HG02973 (cell line): ENCODE data around the gene MZT2A.
"Not testable (repeated sequence)": the region's sequence is repeated elsewhere in the genome, so short reads cannot be mapped to it uniquely, and the experiment has no call there.

ENCODE experiments used
- ATAC-seq: cut with Tn5 transposase; IDR thresholded peaks from one replicate; pipeline ENCODE4 v1.9.1; 2021; ENCODE audit warnings: moderate library complexity; ENCODE audit not compliant: unreplicated experiment

MZT2A gene

DNA sequence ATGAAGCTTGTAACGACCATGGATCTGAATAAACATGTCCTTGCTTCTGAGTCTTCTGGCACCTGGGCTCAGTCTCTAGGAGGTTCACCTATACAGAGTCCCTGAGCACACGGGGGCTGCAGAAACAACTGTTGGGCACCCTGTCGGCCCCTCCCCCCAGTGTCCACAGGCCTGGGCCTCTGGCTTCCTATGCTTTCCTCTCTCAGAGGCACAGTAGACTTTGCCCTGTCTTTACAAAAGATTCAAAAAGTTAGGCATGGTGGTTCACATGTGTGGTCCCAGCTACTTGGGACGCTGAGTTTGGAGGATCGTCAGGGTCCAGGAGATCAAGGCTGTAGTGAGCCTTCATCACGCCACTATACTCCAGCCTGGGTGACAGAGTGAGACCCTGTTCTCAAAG is 29.3 kb upstream of the MZT2A start:
- ATAC-seq = not testable (repeated sequence)

DNA sequence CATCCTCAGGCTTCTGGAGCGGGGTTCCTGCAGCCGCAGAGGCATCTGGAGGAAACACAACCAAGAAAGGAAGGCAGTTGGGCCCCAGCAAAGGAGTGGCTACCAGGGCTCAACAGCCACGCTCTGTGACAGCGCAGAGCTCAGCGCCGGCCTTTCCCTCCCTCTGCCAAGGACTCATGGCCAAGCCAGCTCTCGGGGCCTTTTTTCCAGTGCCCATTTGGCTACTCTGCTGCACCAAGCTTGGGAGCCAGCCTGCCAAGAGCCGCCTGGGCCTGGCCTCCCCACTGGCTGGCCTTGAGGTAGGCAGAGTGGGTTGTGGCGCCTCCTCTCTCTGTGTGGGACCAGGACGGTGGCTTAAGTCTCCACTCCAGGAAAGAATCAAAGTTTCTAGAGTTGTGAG is 28.3 kb upstream of the MZT2A start:
- no peak for ATAC-seq

DNA sequence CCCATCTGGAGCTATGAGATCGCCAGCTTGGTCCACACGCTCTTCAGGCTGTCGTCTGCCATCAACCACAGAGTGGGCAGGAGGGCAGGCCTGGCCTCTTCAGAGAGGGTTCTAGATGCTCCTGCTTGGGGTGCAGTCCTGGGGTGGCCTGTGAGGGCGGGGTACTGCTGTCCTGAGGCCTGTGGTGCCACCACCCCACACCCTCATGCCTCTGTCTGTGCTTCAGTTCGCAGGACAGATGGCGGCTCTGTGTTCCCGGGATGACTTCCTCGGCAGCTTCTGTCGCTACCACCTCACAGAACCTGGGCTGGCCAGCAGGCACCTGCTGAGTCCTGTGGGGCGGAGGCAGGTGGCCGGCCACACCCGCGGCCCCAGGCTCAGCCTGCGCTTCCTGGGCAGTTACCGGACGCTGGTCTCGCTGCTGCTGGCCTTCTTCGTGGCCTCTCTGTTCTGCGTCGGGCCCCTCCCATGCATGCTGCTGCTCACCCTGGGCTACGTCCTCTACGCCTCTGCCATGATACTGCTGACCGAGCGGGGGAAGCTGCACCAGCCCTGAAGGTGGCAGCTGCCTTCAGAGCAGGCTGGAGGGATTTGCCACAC is 27.8 kb upstream of the MZT2A start:
- ATAC-seq = not testable (repeated sequence)

DNA sequence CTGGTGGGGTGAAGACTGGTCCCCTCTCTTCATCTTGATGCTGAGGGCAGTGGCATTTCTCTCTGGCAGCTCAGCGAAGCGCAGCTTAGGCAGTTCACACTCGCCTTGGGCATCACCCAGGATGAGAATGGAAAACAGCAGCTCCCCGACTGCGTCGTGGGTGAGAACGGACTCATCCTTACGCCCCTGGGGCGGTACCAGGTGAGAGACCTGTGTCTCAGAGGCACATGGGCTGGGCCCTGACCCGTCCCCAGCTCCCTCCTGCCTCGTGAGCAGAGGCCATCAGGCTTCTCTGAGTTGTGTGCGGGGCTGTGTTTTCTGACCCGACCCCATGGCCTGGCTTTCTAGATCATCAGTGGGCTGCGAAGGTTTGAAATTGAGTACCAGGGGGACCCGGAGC is 27.3 kb upstream of the MZT2A start:
- no peak for ATAC-seq

DNA sequence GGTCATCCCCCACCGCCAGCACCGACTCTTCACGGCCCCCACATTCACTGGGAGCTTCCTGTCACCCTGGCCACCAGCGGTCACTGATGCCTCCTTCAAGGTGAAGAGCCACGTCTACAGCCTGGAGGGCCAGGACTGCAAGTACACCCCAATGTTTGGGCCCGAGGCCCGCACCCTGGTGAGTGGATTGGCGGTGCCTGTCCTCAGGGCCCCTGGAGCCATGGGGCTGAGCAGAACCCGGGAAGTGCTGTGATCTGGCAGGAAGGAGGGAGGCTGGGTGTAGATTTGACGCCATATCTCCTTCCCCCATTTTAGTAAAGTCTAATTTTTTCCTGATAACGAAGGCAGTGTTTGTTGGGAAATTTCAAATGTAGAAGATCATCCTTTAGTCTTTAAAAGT is 26.3 kb upstream of the MZT2A start:
- ATAC-seq = not testable (repeated sequence)

DNA sequence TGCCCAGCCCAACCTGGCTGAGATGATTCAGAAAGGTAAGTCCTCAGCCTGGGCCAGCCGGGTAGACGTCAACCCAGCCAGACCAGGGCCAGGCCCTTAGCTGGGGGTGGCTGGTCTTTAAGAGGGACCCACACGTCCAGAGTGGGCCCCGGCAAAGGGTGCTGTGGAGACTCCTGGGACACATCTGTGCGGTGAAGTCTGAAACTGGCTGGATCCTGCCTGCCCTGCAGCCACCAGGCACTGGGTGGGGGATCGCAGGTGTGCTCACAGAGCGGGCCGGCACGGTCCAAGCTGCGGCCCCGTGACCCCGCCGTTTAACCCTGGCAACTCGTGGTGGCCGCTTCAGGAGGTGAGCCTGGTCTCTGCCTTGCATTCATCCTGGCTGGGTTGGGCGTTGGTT is 25.7 kb upstream of the MZT2A start:
- not testable (repeated sequence) for ATAC-seq

DNA sequence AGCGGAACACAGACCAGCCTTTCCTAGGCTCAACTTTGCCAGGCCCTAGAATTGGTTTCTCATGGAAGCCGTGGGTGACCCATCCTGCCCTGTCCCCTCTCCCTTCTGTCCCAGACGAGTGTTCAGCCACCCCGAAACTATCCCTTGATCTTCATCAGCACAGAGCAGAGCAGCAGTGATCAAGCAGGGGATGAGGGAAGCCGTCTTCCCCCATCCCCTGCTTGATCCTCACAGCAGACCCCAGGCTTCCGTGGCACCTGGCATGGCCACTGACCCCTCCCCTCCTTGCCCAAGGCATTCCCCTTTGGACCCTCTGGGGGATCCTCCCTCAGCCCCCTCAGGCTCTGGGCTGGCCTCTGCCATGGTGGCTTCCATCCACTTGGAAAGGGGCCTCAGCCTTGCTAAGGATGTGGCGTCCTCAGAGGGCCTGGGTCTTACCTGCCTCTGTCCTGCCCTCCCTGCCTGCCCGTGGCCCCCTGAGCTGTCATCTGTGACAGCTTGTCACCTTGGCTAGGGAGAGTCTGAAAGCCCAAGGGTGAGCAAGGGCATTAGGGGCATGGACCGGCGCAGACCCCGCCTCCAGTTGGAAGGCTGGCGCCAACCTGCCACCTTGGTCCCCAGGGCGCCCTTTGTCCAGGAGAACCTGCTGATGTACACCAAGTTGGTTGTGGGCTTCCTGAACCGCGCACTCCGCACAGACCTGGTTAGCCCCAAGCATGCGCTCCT is 25.1 kb upstream of the MZT2A start:
- ATAC-seq = no peak

DNA sequence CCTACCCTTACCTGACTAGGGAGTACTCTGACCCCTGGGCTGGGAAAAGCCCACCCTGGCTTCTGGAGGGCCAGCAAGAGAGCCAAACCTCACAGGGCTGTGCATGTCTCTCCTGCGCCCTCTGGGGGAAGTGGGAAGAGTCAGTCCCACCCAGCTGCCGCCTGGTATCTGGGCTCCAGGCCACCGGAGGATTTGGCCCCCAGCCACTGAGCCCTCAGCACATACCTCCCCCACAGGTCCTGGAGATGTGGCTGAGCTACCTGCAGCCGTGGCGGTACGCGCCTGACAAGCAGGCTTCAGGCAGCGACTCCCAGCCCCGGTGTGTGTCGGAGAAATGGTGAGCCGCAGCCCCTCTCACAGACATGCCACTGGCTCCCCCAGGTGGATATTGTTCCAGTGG is 24.4 kb upstream of the MZT2A start:
- not testable (repeated sequence) for ATAC-seq

DNA sequence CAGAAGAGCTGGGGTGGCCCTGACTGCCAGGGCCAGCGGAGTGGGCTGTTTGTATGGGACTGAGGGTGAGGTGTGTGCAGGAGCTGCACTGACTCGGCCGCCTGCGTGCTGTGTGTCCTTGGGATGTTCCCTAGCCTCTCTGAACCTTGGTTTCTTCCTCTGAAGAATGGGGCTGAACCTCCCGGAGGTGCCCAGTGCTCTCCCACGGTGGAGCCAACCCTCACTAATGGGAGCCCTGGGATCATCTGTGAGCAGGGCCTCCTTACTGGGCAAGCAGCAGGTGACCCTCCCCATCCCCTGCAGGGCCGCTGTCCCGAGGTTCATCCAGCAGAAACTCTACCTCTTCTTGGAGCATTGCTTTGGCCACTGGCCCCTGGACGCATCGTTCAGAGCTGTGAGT is 23.8 kb upstream of the MZT2A start:
- no peak for ATAC-seq

DNA sequence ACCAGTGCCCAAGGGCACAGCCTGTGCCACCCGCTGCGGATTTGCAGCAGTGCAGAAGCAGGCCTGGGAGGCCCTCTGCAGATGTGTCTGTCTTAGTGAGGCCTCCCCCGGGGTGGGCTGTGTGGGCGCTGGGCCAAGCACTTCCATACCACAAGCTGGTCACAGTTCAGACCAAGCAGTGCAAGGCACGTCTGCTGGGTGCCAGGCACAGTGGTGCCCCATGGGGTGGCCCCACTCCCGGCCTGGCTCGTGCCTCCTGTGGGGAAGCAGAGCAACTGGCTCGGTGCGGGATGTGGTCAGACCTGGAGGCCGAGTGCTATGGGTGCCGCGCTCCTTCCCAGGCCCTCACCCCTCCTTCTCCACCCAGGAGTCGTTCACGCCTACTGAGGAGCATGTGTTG is 23.0 kb upstream of the MZT2A start:
- not testable (repeated sequence) for ATAC-seq

DNA sequence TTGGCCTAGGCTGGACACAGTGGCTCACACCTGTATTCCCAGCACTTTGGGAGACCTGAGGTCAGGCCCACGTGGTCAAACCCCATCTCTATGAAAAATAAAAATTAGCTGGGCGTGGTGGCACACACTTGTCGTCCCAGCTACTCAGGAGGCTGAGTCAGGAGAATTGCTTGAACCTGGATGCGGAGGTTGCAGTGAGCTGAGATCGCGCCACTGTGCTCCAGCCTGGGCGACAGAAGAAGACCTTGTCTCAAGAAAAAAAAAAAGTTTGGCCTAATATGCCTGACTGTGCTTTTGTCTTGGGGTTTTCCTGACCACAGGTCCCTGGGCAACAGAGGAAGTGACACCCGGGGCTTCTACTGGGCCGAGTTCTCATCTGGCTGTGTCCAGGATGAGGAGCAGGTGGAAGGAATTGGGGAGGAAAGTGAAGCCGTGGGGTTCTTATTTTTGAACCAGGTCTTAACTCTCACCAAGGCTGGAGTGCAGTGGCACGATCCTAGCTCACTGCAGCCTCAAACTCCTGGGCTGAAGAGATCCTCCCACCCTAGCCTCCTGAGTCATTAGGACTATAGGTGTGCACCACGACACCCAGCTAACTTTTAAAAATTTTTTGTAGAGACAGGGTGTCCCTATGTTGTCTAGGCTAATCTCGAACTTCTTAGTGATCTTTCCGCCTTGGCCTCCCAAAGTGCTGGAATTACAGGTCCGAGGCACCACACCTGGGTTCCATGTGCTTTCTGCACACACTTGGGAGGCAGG is 22.4 kb upstream of the MZT2A start:
- ATAC-seq = peak; percentile 80

DNA sequence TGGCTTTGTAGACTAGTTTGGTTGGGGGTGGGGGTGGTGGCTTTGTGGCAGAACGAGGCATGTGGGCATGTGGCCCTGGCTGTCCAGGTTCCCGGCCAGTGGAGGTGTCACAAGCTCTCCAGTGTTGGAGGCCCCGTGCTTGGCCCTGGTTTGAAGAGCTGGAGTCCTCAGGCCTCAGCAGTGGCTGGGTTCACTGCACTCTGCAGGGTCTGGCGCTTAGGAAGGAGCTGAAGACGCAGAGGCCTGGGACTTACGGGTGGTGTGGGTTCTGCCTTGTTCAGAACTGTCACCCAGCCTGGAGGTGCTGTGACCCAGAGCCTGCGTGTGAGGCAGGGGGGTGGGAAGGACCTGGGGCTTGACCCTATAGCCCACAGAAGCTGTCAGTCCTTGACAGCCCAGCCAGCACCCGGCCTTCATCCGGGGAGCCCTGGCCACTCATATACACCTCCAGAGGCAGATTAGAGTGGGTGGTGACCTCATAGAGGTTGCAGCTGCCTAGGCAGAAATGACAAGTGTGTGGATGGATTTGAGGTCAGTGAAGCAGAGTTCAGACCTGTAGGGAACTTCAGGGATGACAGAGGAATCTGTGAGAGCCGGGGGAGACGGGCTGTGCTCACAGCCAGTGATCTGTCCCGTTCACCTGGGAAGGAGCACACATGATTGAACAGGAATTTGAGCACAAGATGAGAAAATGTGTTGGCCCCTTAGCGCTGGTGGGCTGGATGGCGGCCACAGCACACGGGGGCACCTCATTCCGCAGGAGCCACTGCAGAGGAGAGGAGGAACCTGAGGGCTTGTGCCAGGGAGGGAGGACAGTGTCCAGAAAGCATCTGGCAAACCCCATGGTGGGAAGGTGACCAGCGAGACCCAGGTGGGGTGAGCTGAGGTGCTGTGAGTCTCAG is 20.0 kb upstream of the MZT2A start:
- ATAC-seq = not testable (repeated sequence)

DNA sequence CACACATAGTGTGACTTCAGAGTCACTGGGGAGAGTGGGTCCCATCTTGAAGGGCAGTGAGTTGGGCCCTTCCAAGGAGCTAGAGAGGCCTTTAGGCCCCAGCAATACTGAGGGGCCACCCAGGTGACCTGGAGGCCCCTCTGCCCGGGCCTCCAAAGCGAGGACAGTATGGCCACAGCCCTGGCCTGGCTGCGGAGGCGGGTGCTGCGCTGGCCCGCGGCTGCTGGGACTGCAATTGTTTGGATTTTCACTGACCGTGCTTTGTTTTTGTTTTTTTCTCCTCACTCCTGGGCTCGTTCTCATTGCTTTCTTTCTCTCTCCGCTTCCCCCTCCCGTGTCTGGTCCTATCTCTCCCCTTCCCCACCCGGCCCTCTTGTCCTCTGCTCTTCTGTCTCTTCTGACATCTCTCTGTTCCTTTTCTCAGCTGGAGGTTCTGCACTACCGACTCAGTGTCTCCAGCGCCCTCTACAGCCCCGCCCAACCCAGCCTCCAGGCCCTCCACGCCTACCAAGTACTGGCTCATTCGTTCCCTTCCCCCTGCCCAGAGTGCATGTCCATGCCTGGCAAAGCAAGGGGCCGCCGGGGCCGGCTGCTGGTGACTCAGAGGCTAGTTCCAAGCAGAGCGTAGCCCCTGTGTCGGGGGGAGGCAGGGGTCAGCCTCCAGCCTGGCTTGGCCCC is 19.2 kb upstream of the MZT2A start:
- not testable (repeated sequence) for ATAC-seq

DNA sequence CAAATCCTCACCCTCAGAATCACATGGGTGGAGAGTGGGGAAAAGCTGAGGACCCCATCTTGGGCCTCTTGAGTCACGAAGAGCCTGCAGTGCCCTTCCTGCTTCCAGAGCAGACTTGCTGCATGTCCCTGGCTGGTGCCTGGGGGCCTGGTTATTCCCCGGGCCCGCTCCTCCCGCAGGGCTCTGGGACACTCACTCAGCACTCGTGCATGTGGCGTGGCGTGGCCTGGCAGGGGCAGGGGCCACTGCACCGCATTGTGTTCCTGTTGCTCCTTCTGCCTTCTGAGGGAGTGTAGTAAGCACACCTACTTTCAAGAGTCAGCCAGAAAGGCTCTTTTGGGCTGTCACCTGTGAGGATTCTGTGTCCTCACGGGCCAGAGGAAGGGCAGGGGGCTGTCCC is 17.4 kb upstream of the MZT2A start:
- no peak for ATAC-seq

DNA sequence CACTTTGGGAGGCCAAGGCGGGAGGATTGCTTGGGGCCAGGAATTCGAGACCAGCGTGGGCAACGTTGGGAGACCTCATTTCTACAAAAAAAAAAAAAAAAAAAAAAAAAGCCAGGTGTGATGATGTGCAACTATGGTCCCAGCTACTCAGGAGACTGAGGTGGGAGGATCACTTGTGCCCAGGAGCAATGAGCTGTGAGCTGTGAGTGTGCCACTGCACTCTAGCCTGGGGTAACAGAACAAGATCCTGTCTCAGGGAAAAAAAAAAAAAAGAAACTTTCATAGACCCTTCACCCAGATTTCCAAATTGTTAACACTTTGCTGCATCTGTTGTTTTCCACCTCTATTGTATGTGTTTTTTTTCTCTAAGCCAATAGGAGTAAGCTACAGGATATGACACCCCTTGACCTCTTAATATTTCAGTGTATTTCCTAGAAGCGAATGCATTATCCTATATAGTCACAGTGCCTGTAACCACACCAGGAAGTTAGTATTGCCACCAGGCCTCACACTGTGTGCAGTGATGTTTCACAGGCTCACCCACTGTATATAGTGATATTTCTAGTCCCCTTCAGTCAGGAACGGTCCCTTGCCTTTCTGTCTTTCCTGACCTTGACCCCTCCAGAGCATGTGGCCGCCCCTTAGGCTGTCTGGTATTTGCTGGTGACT is 12.0 kb upstream of the MZT2A start:
- not testable (repeated sequence) for ATAC-seq

DNA sequence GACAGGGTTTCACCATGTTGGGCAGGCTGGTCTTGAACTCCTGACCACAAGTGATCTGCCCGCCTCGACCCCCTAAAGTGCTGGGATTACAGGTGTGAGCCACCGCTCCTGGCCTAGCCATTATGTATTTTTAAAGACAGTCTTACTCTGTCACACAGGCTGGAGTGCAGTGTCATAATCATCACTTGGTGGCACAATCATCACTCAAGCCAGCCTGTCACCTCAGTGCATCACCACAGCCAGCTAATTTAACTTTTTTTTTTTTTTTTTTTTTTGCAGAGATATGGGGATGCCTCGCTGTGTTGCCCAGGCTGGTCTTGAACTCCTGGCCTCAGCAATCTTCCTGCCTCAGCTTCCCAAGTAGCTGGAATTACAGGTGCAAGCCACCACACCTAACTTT is 11.4 kb upstream of the MZT2A start:
- not testable (repeated sequence) for ATAC-seq

DNA sequence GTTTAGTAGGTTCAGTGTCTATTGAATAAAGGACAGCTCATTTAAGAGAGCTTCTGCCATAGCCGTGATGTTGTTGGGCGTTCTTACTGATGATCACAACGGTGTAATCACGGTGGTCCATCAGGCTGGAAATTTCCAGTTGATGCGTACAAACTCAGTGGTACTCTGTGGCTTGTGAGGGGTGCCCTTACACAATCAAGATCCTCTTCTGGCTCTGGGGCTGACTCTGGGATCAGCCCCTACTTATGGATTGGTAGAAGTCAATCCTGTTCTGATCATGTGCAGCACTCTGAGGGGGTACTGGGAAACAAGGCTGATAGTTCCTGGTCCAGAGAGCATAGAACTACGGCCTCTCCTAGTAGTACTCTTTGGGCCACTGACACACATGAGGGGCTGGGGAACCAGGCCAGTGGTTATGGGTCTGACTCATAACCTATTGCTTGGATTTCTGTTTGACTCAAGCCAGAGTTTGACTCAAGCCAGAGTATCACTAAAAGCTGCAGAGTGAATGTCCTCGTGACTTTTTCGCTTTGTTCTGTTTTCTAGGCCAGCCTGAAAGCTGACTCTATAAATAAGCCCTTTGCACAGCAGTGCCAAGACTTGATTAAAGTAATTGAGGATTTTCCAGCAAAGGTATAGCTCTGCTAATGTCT is 6.2 kb upstream of the MZT2A start:
- peak; percentile 92 for ATAC-seq

DNA sequence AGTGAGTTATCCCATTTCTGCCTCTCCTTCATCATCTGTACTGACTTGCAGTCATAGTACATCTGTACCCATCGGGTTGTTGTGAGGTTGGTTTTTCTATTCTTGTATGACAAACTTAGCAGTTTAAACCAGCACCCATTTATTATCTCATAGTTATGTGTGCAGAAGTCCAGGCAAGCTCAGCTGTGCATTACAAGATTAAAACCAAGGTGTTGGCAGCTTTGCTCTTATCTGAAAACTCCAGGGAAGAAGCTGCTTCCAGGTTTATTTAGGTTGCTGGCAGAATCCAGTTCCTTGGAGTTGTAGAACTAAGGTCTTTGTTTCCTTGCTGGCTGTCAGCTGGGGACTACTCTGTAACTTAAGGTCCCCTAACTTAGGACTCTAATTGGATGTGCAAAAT is 3.3 kb upstream of the MZT2A start:
- not testable (repeated sequence) for ATAC-seq

DNA sequence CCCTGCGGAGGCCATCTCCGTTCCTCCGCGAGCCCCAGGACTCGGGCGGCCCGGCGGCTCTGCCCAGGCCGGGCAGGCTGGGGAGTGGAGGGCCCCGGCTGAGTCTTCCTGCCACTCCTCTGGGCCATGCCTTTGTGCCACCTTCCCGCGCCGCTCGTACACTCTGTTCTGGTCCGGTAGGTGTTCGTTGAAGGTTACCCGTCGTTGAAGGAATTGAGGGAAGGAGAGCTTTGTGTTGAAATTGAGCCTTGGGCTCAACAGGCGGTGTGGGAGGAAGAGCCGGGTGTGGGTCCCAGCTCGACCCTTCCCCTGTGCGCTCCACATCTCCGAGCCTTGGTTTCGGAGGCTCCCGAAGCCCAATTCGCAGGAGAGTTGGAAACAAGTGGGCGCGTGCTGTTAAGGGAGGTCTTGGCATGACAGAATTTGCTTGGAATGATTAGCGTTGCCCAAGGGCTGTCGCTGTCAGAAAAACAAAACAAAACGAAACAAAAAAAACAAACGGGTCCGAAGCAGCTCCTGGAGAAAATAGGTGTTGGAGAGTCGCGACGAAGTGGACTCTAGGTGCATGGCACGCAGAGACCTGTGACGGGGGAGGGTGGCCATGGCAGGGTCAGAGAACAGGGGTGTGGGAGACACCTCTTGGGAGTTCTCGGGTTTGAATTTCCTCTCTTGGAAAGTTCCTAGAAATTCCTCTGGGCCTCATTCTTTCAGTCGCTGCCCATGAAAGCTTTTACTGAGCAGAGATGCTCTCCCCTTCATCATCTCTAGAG is 1.2 kb upstream of the MZT2A start:
- peak; percentile 21 for ATAC-seq
